ENCODE measurements around the gene KIF21A. TPM values are rescaled to one million over a fixed set of nuclear protein-coding genes. Genes with fewer than 3 reads are reported as not detected.
A peak's percentile ranks its signal among the peaks of the same experiment; 100 is the strongest.

Gene KIF21A
- total and polyA plus RNA-seq, 2 donors (not counting 1 experiment from before 2014, with no cell fraction given): 2.5 to 5.9 TPM

DNA sequence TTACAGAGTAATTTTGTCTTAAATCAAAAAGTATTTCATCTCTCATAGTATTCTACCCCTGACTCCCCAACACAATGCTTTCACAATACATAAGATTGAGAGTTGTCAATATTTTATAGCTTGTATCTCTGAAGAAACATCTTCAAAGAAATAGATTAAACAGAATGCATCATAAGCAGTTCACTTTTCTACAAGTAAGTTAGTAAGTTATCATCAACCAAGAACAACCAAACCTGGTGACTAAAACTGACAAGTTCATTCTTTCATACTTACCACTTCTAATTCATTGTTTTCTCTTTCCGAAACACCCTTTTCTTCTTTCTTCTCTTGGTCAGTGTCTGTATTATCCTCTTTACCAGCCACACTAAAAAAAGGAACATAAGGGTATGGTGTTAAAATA, 101.2 kb downstream of the KIF21A start:
- no peaks in the 10 kb centered on the region for H4K20me1 ChIP-seq (ENCODE audit: control insufficient read depth, extremely low read depth, insufficient read depth, low read length)
- H2AFZ ChIP-seq (ENCODE audit: low read length): no peak overlapping the region
- H3K4me1 ChIP-seq (ENCODE audit: control insufficient read depth, extremely low read depth, insufficient read depth, low read length): no peaks in the 10 kb centered on the region
- H3K79me2 ChIP-seq (ENCODE audit: control insufficient read depth, insufficient read depth, low read length): no peaks in the 10 kb centered on the region
- H3K36me3 ChIP-seq (ENCODE audit: control insufficient read depth, insufficient read depth, low read length): no peaks in the 10 kb centered on the region
- no peak overlapping the region for H3K9ac ChIP-seq (ENCODE audit: insufficient read depth, low read length)
- no peak for TF ChIP-seq EZH2 (IDR thresholded peaks at IDR 0.05; ENCODE audit: low read length, missing control alignments)
- TF ChIP-seq, protein P1, sequence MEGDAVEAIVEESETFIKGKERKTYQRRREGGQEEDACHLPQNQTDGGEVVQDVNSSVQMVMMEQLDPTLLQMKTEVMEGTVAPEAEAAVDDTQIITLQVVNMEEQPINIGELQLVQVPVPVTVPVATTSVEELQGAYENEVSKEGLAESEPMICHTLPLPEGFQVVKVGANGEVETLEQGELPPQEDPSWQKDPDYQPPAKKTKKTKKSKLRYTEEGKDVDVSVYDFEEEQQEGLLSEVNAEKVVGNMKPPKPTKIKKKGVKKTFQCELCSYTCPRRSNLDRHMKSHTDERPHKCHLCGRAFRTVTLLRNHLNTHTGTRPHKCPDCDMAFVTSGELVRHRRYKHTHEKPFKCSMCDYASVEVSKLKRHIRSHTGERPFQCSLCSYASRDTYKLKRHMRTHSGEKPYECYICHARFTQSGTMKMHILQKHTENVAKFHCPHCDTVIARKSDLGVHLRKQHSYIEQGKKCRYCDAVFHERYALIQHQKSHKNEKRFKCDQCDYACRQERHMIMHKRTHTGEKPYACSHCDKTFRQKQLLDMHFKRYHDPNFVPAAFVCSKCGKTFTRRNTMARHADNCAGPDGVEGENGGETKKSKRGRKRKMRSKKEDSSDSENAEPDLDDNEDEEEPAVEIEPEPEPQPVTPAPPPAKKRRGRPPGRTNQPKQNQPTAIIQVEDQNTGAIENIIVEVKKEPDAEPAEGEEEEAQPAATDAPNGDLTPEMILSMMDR (conservative IDR thresholded peaks at IDR 0.05 in 1 of 2, IDR thresholded peaks at IDR 0.05 in 1 of 2; ENCODE audit: low read depth in 1 of 2, low read length in 2 of 2): no peak
- no peak overlapping the region for H3K27ac ChIP-seq (ENCODE audit: insufficient read depth, low read length)
- no peaks in the 10 kb centered on the region for H3K27me3 ChIP-seq (ENCODE audit: control insufficient read depth, insufficient read depth, low read length)
- H3K4me3 ChIP-seq (replicated peaks in 1 of 4; ENCODE audit: control extremely low read depth in 1 of 4, insufficient read depth in 1 of 4, low read depth in 3 of 4, low read length in 4 of 4): no peak overlapping the region
- H3K9me3 ChIP-seq (ENCODE audit: control insufficient read depth, insufficient read depth, low read depth, low read length): no peaks in the 10 kb centered on the region
- H3K4me2 ChIP-seq (ENCODE audit: extremely low read depth, insufficient read depth, low read length): no peak overlapping the region
- no peak for DNase-seq (ENCODE audit: low read depth in 2 of 2)

DNA sequence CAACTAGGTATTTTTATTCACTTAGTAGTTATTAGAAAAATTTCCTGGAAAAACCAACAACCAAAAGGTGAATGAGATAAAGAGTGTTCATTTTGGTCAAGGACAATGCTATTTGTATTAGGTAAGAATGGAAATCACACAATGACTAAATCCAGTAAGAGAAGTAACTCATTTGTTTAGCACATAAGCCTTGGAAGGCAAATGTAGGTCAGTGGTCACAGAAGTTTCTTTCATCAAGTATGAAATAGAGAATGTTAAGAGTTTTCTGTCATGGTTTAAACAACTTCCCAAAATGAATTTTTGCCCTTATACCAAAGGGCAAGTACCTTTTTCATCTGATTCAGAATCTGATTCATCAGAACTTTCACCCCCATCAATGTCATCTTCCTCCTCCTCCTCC, 101.7 kb downstream of the KIF21A start:
- Histone ChIP-seq H3K4me3 (replicated peaks in 1 of 4; ENCODE audit: control extremely low read depth in 1 of 4, insufficient read depth in 1 of 4, low read depth in 3 of 4, low read length in 4 of 4) (no peak overlapping the region), H2AFZ (ENCODE audit: low read length) (no peak overlapping the region), H4K20me1 (ENCODE audit: control insufficient read depth, extremely low read depth, insufficient read depth, low read length) (no peaks in the 10 kb centered on the region), H3K9ac (ENCODE audit: insufficient read depth, low read length) (no peak overlapping the region), H3K4me2 (ENCODE audit: extremely low read depth, insufficient read depth, low read length) (no peak overlapping the region), H3K79me2 (ENCODE audit: control insufficient read depth, insufficient read depth, low read length) (no peaks in the 10 kb centered on the region), H3K27ac (ENCODE audit: insufficient read depth, low read length) (no peak overlapping the region), H3K4me1 (ENCODE audit: control insufficient read depth, extremely low read depth, insufficient read depth, low read length) (no peaks in the 10 kb centered on the region), H3K9me3 (ENCODE audit: control insufficient read depth, insufficient read depth, low read depth, low read length) (no peaks in the 10 kb centered on the region), H3K36me3 (ENCODE audit: control insufficient read depth, insufficient read depth, low read length) (no peaks in the 10 kb centered on the region), H3K27me3 (ENCODE audit: control insufficient read depth, insufficient read depth, low read length) (no peaks in the 10 kb centered on the region)
- TF ChIP-seq, protein P1 (conservative IDR thresholded peaks at IDR 0.05 in 1 of 2, IDR thresholded peaks at IDR 0.05 in 1 of 2; ENCODE audit: low read depth in 1 of 2, low read length in 2 of 2): no peak
- DNase-seq (ENCODE audit: low read depth in 2 of 2): peak in 1 of 2 donors; percentile 33

DNA sequence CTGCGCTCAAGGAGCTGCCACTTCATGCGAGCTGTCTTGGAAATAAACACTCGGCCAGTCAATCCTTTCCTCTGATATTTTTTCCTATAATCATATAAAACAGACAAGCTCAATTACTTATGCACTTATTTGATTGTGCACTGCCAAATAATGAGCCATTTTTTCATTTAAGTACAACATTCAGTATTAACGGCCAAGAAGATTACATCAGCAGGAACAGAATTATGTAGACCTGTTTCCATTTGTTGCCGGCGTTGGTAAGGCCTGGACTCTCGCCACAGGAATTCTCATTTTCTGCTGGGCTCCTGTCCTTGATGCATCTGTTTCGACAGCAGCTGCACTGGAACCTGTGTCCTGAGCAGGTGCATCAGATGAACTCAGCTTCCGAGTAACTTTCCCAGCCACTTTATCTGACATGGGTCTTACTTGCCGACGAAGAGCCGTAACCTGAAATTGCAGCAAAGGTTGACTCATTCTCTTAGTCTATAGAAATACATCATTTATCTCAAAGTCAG, 110.2 kb downstream of the KIF21A start:
- H3K79me2 ChIP-seq (ENCODE audit: control insufficient read depth, insufficient read depth, low read length): no peaks in the 10 kb centered on the region
- no peak for TF ChIP-seq EZH2 (IDR thresholded peaks at IDR 0.05; ENCODE audit: low read length, missing control alignments)
- TF ChIP-seq, protein P1 (conservative IDR thresholded peaks at IDR 0.05 in 1 of 2, IDR thresholded peaks at IDR 0.05 in 1 of 2; ENCODE audit: low read depth in 1 of 2, low read length in 2 of 2): no peak
- no peaks in the 10 kb centered on the region for H3K9me3 ChIP-seq (ENCODE audit: control insufficient read depth, insufficient read depth, low read depth, low read length)
- H3K4me2 ChIP-seq (ENCODE audit: extremely low read depth, insufficient read depth, low read length): no peak overlapping the region
- no peak overlapping the region for H3K9ac ChIP-seq (ENCODE audit: insufficient read depth, low read length)
- no peak overlapping the region for H3K27ac ChIP-seq (ENCODE audit: insufficient read depth, low read length)
- H3K36me3 ChIP-seq (ENCODE audit: control insufficient read depth, insufficient read depth, low read length): no peaks in the 10 kb centered on the region
- H3K4me3 ChIP-seq (replicated peaks in 1 of 4; ENCODE audit: control extremely low read depth in 1 of 4, insufficient read depth in 1 of 4, low read depth in 3 of 4, low read length in 4 of 4): no peak overlapping the region
- no peaks in the 10 kb centered on the region for H3K4me1 ChIP-seq (ENCODE audit: control insufficient read depth, extremely low read depth, insufficient read depth, low read length)
- no peaks in the 10 kb centered on the region for H3K27me3 ChIP-seq (ENCODE audit: control insufficient read depth, insufficient read depth, low read length)
- H2AFZ ChIP-seq (ENCODE audit: low read length): no peak overlapping the region
- H4K20me1 ChIP-seq (ENCODE audit: control insufficient read depth, extremely low read depth, insufficient read depth, low read length): no peaks in the 10 kb centered on the region
- DNase-seq (ENCODE audit: low read depth in 2 of 2): no peak
